Aorta (tissue), 5 donors: ENCODE data around the gene HOXC12. TPM values are rescaled to one million over a fixed set of nuclear protein-coding genes. Genes with fewer than 3 reads are reported as not detected.

ENCODE experiments used
- ATAC-seq: fragments of 200-7000 bp; cut with Tn5 transposase; one replicate; pipeline ENCODE4 v1.9.1; 2022; ENCODE audit warnings: moderate library complexity; ENCODE audit not compliant: low FRiP score
- DNase-seq, 2 donors: peaks; one replicate each; pipeline ENCODE4 v3.0.0-alpha.2; 2020
- H3K27ac ChIP-seq, 2 donors: one replicate each; pipeline ENCODE4 v1.5.1; 2013; ENCODE audit warnings: low read length in 2 of 2, mild to moderate bottlenecking in 2 of 2, moderate library complexity in 2 of 2, control low read depth in 1 of 2, inconsistent platforms in 1 of 2, low read depth in 1 of 2
- H3K27me3 ChIP-seq, 2 donors: one replicate each; pipeline ENCODE4 v1.6.1; 2013; ENCODE audit warnings: control low read depth in 1 of 2, low read length in 1 of 2, mild to moderate bottlenecking in 1 of 2, moderate library complexity in 1 of 2; ENCODE audit not compliant: insufficient read depth in 2 of 2, control insufficient read depth in 1 of 2
- H3K36me3 ChIP-seq, 2 donors: one replicate each; pipeline ENCODE4 v1.6.1; 2013; ENCODE audit warnings: control low read depth in 1 of 2, low read length in 1 of 2, mild to moderate bottlenecking in 1 of 2; ENCODE audit not compliant: insufficient read depth in 2 of 2, control insufficient read depth in 1 of 2
- H3K4me1 ChIP-seq, 2 donors: one replicate each; pipeline ENCODE4 v1.6.1; 2013; ENCODE audit warnings: low read length in 2 of 2, control low read depth in 1 of 2, mild to moderate bottlenecking in 1 of 2, moderate library complexity in 1 of 2; ENCODE audit not compliant: insufficient read depth in 2 of 2, control insufficient read depth in 1 of 2
- H3K4me3 ChIP-seq, 2 donors: one replicate each; pipeline ENCODE4 v1.5.1; 2013; ENCODE audit warnings: low read length in 2 of 2, control low read depth in 1 of 2, mild to moderate bottlenecking in 1 of 2
- H3K9me3 ChIP-seq: one replicate; pipeline ENCODE4 v1.6.1; 2013; ENCODE audit warnings: mild to moderate bottlenecking, low read length; ENCODE audit not compliant: control insufficient read depth
- WGBS, 2 donors: extraction: QIAGEN DNeasy Blood & Tissue Kit; methylation state at CpG; one replicate each; pipeline ENCODE4 v1.1.7; 2013; 5-methylcytosine and 5-hydroxymethylcytosine counted together
- intact Hi-C, 2 donors: fragments of 100-400 bp; cut with DNase I; formaldehyde crosslinking; loops; one replicate each; pipeline versions ENCODE4 v1.14.2 to v1.15.0; 2022
- polyA plus RNA-seq, 2 donors: library from polyadenylated mRNA; stranded (reverse); fragments of 200-250 nt; gene quantifications; one replicate each; pipeline ENCODE4 v1.2.3, GENCODE V29; 2013
- total RNA-seq, 2 donors: library from RNA; stranded (reverse); fragmentation: NEBNext Ultra II Directional; extraction: Animal tissue kit (Norgen Biotek cat#: 25700); gene quantifications; one replicate each; pipeline ENCODE4 v1.2.1, GENCODE V29; 2021
- donor health status: healthy with polysubstance abuse.
- donor health status: Bipolar disorder and iron deficiency.
- donor health status: DM: no; HTN: no; CAD: no.
- donor health status: DM: no; HTN: no; CAD: no.
- donor health status: DM: yes; HTN: yes; CAD: no.

HOXC12 gene
- total and polyA plus RNA-seq, 4 donors = 0.45 TPM; not detected in 3

GRCh38 chr12:53953831-53954693 lies 641 bp upstream of the HOXC12 start:
- Histone ChIP-seq H3K27me3 (peaks cover 0 to 1% of the 10 kb centered on the region in 2 donors), H3K9me3 (no peaks in the 10 kb centered on the region), H3K36me3 (no peaks in the 10 kb centered on the region), H3K4me3 (no peak overlapping the region), H3K4me1 (no peaks in the 10 kb centered on the region), H3K27ac (no peak overlapping the region)
- intact Hi-C loops = no loop called here
- no peak for DNase-seq
- WGBS, 2 donors = 13 to 14% methylated on average over 19 of the region's 19 CpGs
- no peak for ATAC-seq

- ATAC-seq (no peak), DNase-seq (peak in 1 of 2 donors; percentile 77)
- WGBS, 2 donors = 4 to 5% methylated on average over 81 to 86 of the region's 86 CpGs
- H3K36me3 ChIP-seq = no peaks in the 10 kb centered on the region
- intact Hi-C loops = no loop called here
- no peak overlapping the region for H3K4me3 ChIP-seq
- H3K9me3 ChIP-seq = no peaks in the 10 kb centered on the region
- H3K27ac ChIP-seq = no peak overlapping the region
- no peaks in the 10 kb centered on the region for H3K4me1 ChIP-seq
- peaks cover 0 to 1% of the 10 kb centered on the region in 2 donors for H3K27me3 ChIP-seq
Measured at GRCh38 chr12:53955036-53955775, 503 bp downstream of the HOXC12 start.

- Histone ChIP-seq H3K9me3 (no peaks in the 10 kb centered on the region), H3K36me3 (no peaks in the 10 kb centered on the region), H3K4me1 (no peaks in the 10 kb centered on the region), H3K27ac (no peak overlapping the region), H3K27me3 (peaks cover 0 to 1% of the 10 kb centered on the region in 2 donors), H3K4me3 (no peak overlapping the region)
- WGBS, 2 donors = 10 to 16% methylated on average over 10 of the region's 10 CpGs
- intact Hi-C loops = no loop called here
- no peak for ATAC-seq
- DNase-seq = no peak
Measured at GRCh38 chr12:53955776-53956250, 1.1 kb downstream of the HOXC12 start.

- peak in 1 of 2 donors; percentile 58 for DNase-seq
- no peak for ATAC-seq
- WGBS, 2 donors = 9 to 12% methylated on average over 25 of the region's 25 CpGs
Measured at GRCh38 chr12:53956251-53956887, 1.7 kb downstream of the HOXC12 start.

GRCh38 chr12:53956914-53957536 lies 2.3 kb downstream of the HOXC12 start:
- WGBS, 2 donors = 12 to 23% methylated on average over 10 to 11 of the region's 11 CpGs

More at GRCh38 chr12:53956251-53956887, 1.7 kb downstream of the HOXC12 start:
- H3K4me3 ChIP-seq = no peak overlapping the region
- peaks cover 0 to 1% of the 10 kb centered on the region in 2 donors for H3K27me3 ChIP-seq
- intact Hi-C loops = no loop called here
- no peak overlapping the region for H3K27ac ChIP-seq
- no peaks in the 10 kb centered on the region for H3K36me3 ChIP-seq
- H3K9me3 ChIP-seq = no peaks in the 10 kb centered on the region
- no peaks in the 10 kb centered on the region for H3K4me1 ChIP-seq

GRCh38 chr12:53958128-53958527 lies 3.4 kb downstream of the HOXC12 start:
- no peak for DNase-seq
- no peaks in the 10 kb centered on the region for H3K9me3 ChIP-seq
- H3K4me3 ChIP-seq = no peak overlapping the region
- no peak overlapping the region for H3K27ac ChIP-seq
- peaks cover 0 to 1% of the 10 kb centered on the region in 2 donors for H3K27me3 ChIP-seq
- H3K4me1 ChIP-seq = no peaks in the 10 kb centered on the region
- WGBS, 2 donors = 42 to 46% methylated on average over 3 of the region's 3 CpGs
- no peak for ATAC-seq
- H3K36me3 ChIP-seq = no peaks in the 10 kb centered on the region
- intact Hi-C loops = no loop called here

More at GRCh38 chr12:53956914-53957536, 2.3 kb downstream of the HOXC12 start:
- ATAC-seq (no peak), DNase-seq (no peak)
- H3K27me3 ChIP-seq = peaks cover 0 to 1% of the 10 kb centered on the region in 2 donors
- H3K4me1 ChIP-seq = no peaks in the 10 kb centered on the region
- no peak overlapping the region for H3K4me3 ChIP-seq
- no peaks in the 10 kb centered on the region for H3K9me3 ChIP-seq
- intact Hi-C loops = no loop called here
- no peak overlapping the region for H3K27ac ChIP-seq
- no peaks in the 10 kb centered on the region for H3K36me3 ChIP-seq

GRCh38 chr12:53959314-53959713 lies 4.6 kb downstream of the HOXC12 start:
- Histone ChIP-seq H3K27ac (no peak overlapping the region), H3K9me3 (no peaks in the 10 kb centered on the region), H3K36me3 (no peaks in the 10 kb centered on the region), H3K27me3 (peaks cover 0 to 1% of the 10 kb centered on the region in 2 donors), H3K4me1 (no peaks in the 10 kb centered on the region), H3K4me3 (no peak overlapping the region)
- DNase-seq = no peak
- intact Hi-C loops = no loop called here
- ATAC-seq = no peak
- 17 to 18% methylated on average over 4 of the region's 4 CpGs for WGBS, 2 donors
